GM23338 (cell line): ENCODE measurements around the gene SMIM45.

Experiments used
- ATAC-seq: fragments of 200-7000 bp; cut with Tn5 transposase; 3 replicates; pipeline ENCODE4 v1.9.1; 2020
- DNase-seq: peaks from one replicate; pipeline ENCODE4 v3.0.0-alpha.2; 2015; ENCODE audit warnings: low spot score
- H2AFZ ChIP-seq: fragments of 200-600 bp; sonication (generic); 2 replicates; pipeline ENCODE4 v1.8.0; 2016; ENCODE audit warnings: antibody characterized with exemption, mild to moderate bottlenecking, moderate library complexity
- H3F3A ChIP-seq: fragments of 200-600 bp; sonication (generic); replicated peaks from 2 replicates; pipeline ENCODE4 v1.8.0; 2017; ENCODE audit warnings: antibody characterized with exemption, mixed run types, low read depth
- H3K27ac ChIP-seq: fragments of 200-600 bp; sonication (generic); 2 replicates; pipeline ENCODE4 v1.6.1; 2016; ENCODE audit warnings: low read depth
- H3K27me3 ChIP-seq: fragments of 200-600 bp; sonication (generic); 2 replicates; pipeline ENCODE4 v1.8.0; 2016; ENCODE audit warnings: mild to moderate bottlenecking, mixed run types, moderate library complexity; ENCODE audit not compliant: insufficient read depth
- H3K36me3 ChIP-seq: fragments of 200-600 bp; sonication (generic); 2 replicates; pipeline ENCODE4 v1.8.0; 2016; ENCODE audit warnings: mild to moderate bottlenecking; ENCODE audit not compliant: insufficient read depth
- H3K4me1 ChIP-seq: fragments of 200-600 bp; sonication (generic); 2 replicates; pipeline ENCODE4 v1.8.0; 2016; ENCODE audit warnings: mild to moderate bottlenecking, moderate library complexity; ENCODE audit not compliant: insufficient read depth
- H3K4me2 ChIP-seq: fragments of 200-600 bp; sonication (generic); 2 replicates; pipeline ENCODE4 v1.7.1; 2017; ENCODE audit warnings: mixed run types
- H3K4me3 ChIP-seq: fragments of 200-600 bp; sonication (generic); 2 replicates; pipeline ENCODE4 v1.6.1; 2016; ENCODE audit warnings: mixed run types
- H3K79me2 ChIP-seq: fragments of 200-600 bp; sonication (generic); replicated peaks from 2 replicates; pipeline ENCODE4 v1.8.0; 2017; ENCODE audit warnings: mild to moderate bottlenecking; ENCODE audit not compliant: insufficient read depth
- H3K9me2 ChIP-seq: fragments of 200-600 bp; sonication (generic); 2 replicates; pipeline ENCODE4 v1.8.0; 2017; ENCODE audit not compliant: insufficient read depth
- H4K20me1 ChIP-seq: fragments of 200-600 bp; sonication (generic); replicated peaks from 2 replicates; pipeline ENCODE4 v1.8.0; 2017; ENCODE audit warnings: mild to moderate bottlenecking; ENCODE audit not compliant: insufficient read depth
- H3K27ac Mint-ChIP-seq: 2 replicates; pipeline ENCODE4 v1.8.0; 2020; ENCODE audit warnings: inconsistent platforms, mild to moderate bottlenecking, moderate library complexity, mixed read lengths
- H3K27me3 Mint-ChIP-seq: 3 replicates; pipeline ENCODE4 v1.8.0; 2022; ENCODE audit warnings: low read depth, mild to moderate bottlenecking, moderate library complexity, mixed read lengths, inconsistent platforms; ENCODE audit not compliant: insufficient read depth, poor library complexity
- H3K36me3 Mint-ChIP-seq: 3 replicates; pipeline ENCODE4 v1.8.0; 2021; ENCODE audit warnings: low read depth, mild to moderate bottlenecking, inconsistent platforms, moderate library complexity, mixed read lengths
- H3K4me1 Mint-ChIP-seq: 3 replicates; pipeline ENCODE4 v1.8.0; 2020; ENCODE audit warnings: mild to moderate bottlenecking, inconsistent platforms, mixed read lengths
- H3K4me3 Mint-ChIP-seq: 3 replicates; pipeline ENCODE4 v1.8.0; 2021; ENCODE audit warnings: moderate library complexity, mild to moderate bottlenecking, inconsistent platforms, mixed read lengths
- H3K9me3 Mint-ChIP-seq: 3 replicates; pipeline ENCODE4 v1.8.0; 2020; ENCODE audit warnings: moderate library complexity, mild to moderate bottlenecking, inconsistent platforms, mixed read lengths
- CREB1 ChIP-seq: fragments of 250-450 bp; sonication (Bioruptor Pico); IDR thresholded peaks from 2 replicates; pipeline ENCODE4 v1.5.0; 2020; ENCODE audit warnings: low read depth, mild to moderate bottlenecking, moderate library complexity
- CTCF ChIP-seq, 2 experiments: fragments of 200-600 bp in 1 of 2; sonication (generic) in 1 of 2; conservative IDR thresholded peaks; 2 replicates each; pipeline versions ENCODE4 v1.5.1 to v1.6.1; 2016 to 2017; ENCODE audit warnings: antibody characterized with exemption in 2 of 2, low read depth in 2 of 2, mild to moderate bottlenecking in 2 of 2, moderate library complexity in 1 of 2
- EZH2 ChIP-seq: fragments of 200-600 bp; sonication (generic); IDR thresholded peaks from one replicate; pipeline ENCODE4 v1.8.0; 2017; ENCODE audit warnings: antibody characterized with exemption, mild to moderate bottlenecking, low read depth; ENCODE audit not compliant: unreplicated experiment
- EZH2phosphoT487 ChIP-seq: fragments of 200-600 bp; sonication (generic); IDR thresholded peaks from one replicate; pipeline ENCODE4 v1.8.1; 2018; ENCODE audit warnings: antibody characterized with exemption; ENCODE audit not compliant: unreplicated experiment
- NANOG ChIP-seq: IDR thresholded peaks from 2 replicates; pipeline ENCODE4 v1.6.1; 2016; ENCODE audit warnings: antibody characterized with exemption, borderline replicate concordance
- POLR2AphosphoS5 ChIP-seq: IDR thresholded peaks from 2 replicates; pipeline ENCODE4 v1.6.1; 2016; ENCODE audit warnings: antibody characterized with exemption, low read depth
- ZNF331 ChIP-seq: fragments of 250-450 bp; sonication (Bioruptor Pico); IDR thresholded peaks from 2 replicates; pipeline ENCODE4 v1.5.0; 2020; ENCODE audit warnings: low read depth, mild to moderate bottlenecking, moderate library complexity
- ZNF462 ChIP-seq: fragments of 250-450 bp; sonication (Bioruptor Pico); IDR thresholded peaks from 2 replicates; pipeline ENCODE4 v1.5.0; 2020; ENCODE audit warnings: mild to moderate bottlenecking, moderate library complexity

SMIM45 gene

GRCh38 chr22:41906822-41907221 is 45.1 kb upstream of the SMIM45 start (continued):
- TF ChIP-seq ZNF331 (CRISPR knock-in tag), result no peak

GRCh38 chr22:41907436-41908401 is 44.2 kb upstream of the SMIM45 start:
- Histone ChIP-seq H3K4me3 (no peak overlapping the region), H2AFZ (no peak overlapping the region), H3K4me2 (no peak overlapping the region), H3F3A (peaks cover 20% of the 10 kb centered on the region), H3K9me2 (no peaks in the 10 kb centered on the region), H3K27me3 (peaks cover 45% of the 10 kb centered on the region), H3K4me1 (peaks cover 8% of the 10 kb centered on the region; the same call in 1 of the 2 replicates), H3K36me3 (no peaks in the 10 kb centered on the region), H3K27ac (no peak overlapping the region), H3K79me2 (no peaks in the 10 kb centered on the region), H4K20me1 (peaks cover 5% of the 10 kb centered on the region)
- DNase-seq (peak; percentile 7), ATAC-seq (no peak)
- peaks cover 6% of the 10 kb centered on the region for H3K9me3 Mint-ChIP-seq
- H3K4me3 Mint-ChIP-seq, result no peak overlapping the region
- no peak for TF ChIP-seq NANOG
- peak; percentile 38; the same call in 1 of the 2 replicates for TF ChIP-seq POLR2AphosphoS5
- peaks cover 12% of the 10 kb centered on the region; the same call in 2 of the 3 replicates for H3K4me1 Mint-ChIP-seq
- peaks cover 50% of the 10 kb centered on the region for H3K27me3 Mint-ChIP-seq
- H3K27ac Mint-ChIP-seq, result no peak overlapping the region
- peaks cover 17% of the 10 kb centered on the region for H3K36me3 Mint-ChIP-seq

GRCh38 chr22:41908411-41909309 is 43.3 kb upstream of the SMIM45 start:
- no peak overlapping the region for H3K27ac ChIP-seq
- H3K79me2 ChIP-seq, result no peaks in the 10 kb centered on the region
- Mint-ChIP-seq H3K27me3 (peaks cover 59% of the 10 kb centered on the region), H3K4me3 (no peak overlapping the region; the same call in 2 of the 3 replicates), H3K36me3 (peaks cover 13% of the 10 kb centered on the region), H3K9me3 (peaks cover 6% of the 10 kb centered on the region), H3K4me1 (peaks cover 12% of the 10 kb centered on the region; the same call in 2 of the 3 replicates), H3K27ac (no peak overlapping the region)
- peaks cover 55% of the 10 kb centered on the region for H3K27me3 ChIP-seq
- H2AFZ ChIP-seq, result no peak overlapping the region
- TF ChIP-seq EZH2, result no peak
- no peak for TF ChIP-seq EZH2phosphoT487
- no peak for TF ChIP-seq NANOG
- no peak; the same call in 1 of the 2 replicates for TF ChIP-seq POLR2AphosphoS5
- no peak for TF ChIP-seq ZNF331 (CRISPR knock-in tag)
- no peak for TF ChIP-seq ZNF462 (CRISPR knock-in tag)
- TF ChIP-seq CTCF (conservative IDR thresholded peaks at IDR 0.05; ENCODE audit: low read depth in 2 of 2), result peak; percentile 20 to 48; a peak in 2 of 4 replicates
- TF ChIP-seq CREB1 (CRISPR knock-in tag), result no peak
- DNase-seq (peak; percentile 52), ATAC-seq (peak; percentile 5)
- peaks cover 8% of the 10 kb centered on the region; the same call in 1 of the 2 replicates for H3K4me1 ChIP-seq
- H4K20me1 ChIP-seq, result peaks cover 5% of the 10 kb centered on the region
- no peaks in the 10 kb centered on the region for H3K9me2 ChIP-seq
- H3F3A ChIP-seq, result peaks cover 20% of the 10 kb centered on the region
- H3K4me3 ChIP-seq, result no peak overlapping the region
- H3K36me3 ChIP-seq, result no peaks in the 10 kb centered on the region
- H3K4me2 ChIP-seq, result no peak overlapping the region; the same call in 1 of the 2 replicates
